GM18517 (cell line): Measurements from ENCODE around the gene HOGA1.
"Not testable (repeated sequence)": the region's sequence is repeated elsewhere in the genome, so short reads cannot be mapped to it uniquely, and the experiment has no call there.

ENCODE experiments used
- ATAC-seq: cut with Tn5 transposase; IDR thresholded peaks from one replicate; pipeline ENCODE4 v1.9.1; 2021; ENCODE audit warnings: mild to moderate bottlenecking, moderate library complexity; ENCODE audit not compliant: unreplicated experiment

Gene HOGA1

GRCh38 chr10:97554336-97554735 lies 29.9 kb upstream of the HOGA1 start:
- ATAC-seq: not testable (repeated sequence)

GRCh38 chr10:97555541-97555940 lies 28.6 kb upstream of the HOGA1 start:
- ATAC-seq: not testable (repeated sequence)

- ATAC-seq: not testable (repeated sequence)
These were observed 23.3 kb upstream of the HOGA1 start for GRCh38 chr10:97560731-97561381.

GRCh38 chr10:97561386-97562077 lies 22.7 kb upstream of the HOGA1 start:
- ATAC-seq: not testable (repeated sequence)

- not testable (repeated sequence) for ATAC-seq
These were observed 21.9 kb upstream of the HOGA1 start for GRCh38 chr10:97562329-97562728.

- no peak for ATAC-seq
These were observed 20.9 kb upstream of the HOGA1 start for GRCh38 chr10:97563337-97563736.

- no peak for ATAC-seq
These were observed 19.4 kb upstream of the HOGA1 start for GRCh38 chr10:97564776-97565175.

- ATAC-seq: no peak
These were observed 17.7 kb upstream of the HOGA1 start for GRCh38 chr10:97566336-97566996.

GRCh38 chr10:97567891-97568290 lies 16.3 kb upstream of the HOGA1 start:
- ATAC-seq: no peak

- no peak for ATAC-seq
These were observed 13.9 kb upstream of the HOGA1 start for GRCh38 chr10:97570146-97570788.

- no peak for ATAC-seq
These were observed 13.3 kb upstream of the HOGA1 start for GRCh38 chr10:97570789-97571471.

GRCh38 chr10:97571622-97572021 lies 12.6 kb upstream of the HOGA1 start:
- ATAC-seq: no peak

- no peak for ATAC-seq
These were observed 11.8 kb upstream of the HOGA1 start, which contains the start of gene ANKRD2 for GRCh38 chr10:97572214-97572989. ANKRD2 (plus strand) TSS chr10:97572779; CDS start chr10:97572789, 10 bp downstream.

- no peak for ATAC-seq
These were observed 11.2 kb upstream of the HOGA1 start for GRCh38 chr10:97573021-97573420.

GRCh38 chr10:97573672-97574071 lies 10.5 kb upstream of the HOGA1 start:
- no peak for ATAC-seq

GRCh38 chr10:97574374-97575126 lies 9.6 kb upstream of the HOGA1 start:
- no peak for ATAC-seq

- ATAC-seq: no peak
These were observed 9.0 kb upstream of the HOGA1 start for GRCh38 chr10:97575127-97575668.

- not testable (repeated sequence) for ATAC-seq
These were observed 7.7 kb upstream of the HOGA1 start for GRCh38 chr10:97576487-97576886.

- ATAC-seq: no peak
These were observed 6.5 kb upstream of the HOGA1 start for GRCh38 chr10:97577701-97578100.
